Measurements from ENCODE around the gene SPOCK1. TPM values are rescaled to one million over a fixed set of nuclear protein-coding genes. Genes with fewer than 3 reads are reported as not detected.
A peak's percentile ranks its signal among the peaks of the same experiment; 100 is the strongest.

SPOCK1 gene
- total and polyA plus RNA-seq, 4 donors: 0.48 to 4.5 (median 0.69) TPM

- peak; percentile 41 to 60 (median 58) for DNase-seq
- ATAC-seq (ENCODE audit: insufficient read depth, low FRiP score): peak; percentile 27
Measured at GRCh38 chr5:137320056-137321045, 178.8 kb downstream of the SPOCK1 start.

GRCh38 chr5:137318027-137318426, 181.1 kb downstream of the SPOCK1 start:
- 72 to 82% methylated on average over 6 of the region's 6 CpGs for WGBS, 2 donors
- peaks cover 0 to 2% (median 0%) of the 10 kb centered on the region in 4 donors for H3K9me3 ChIP-seq (ENCODE audit: control insufficient read depth in 4 of 4, insufficient read depth in 3 of 4, low read length in 3 of 4)
- no peaks in the 10 kb centered on the region for H3K36me3 ChIP-seq (ENCODE audit: control insufficient read depth in 4 of 4, insufficient read depth in 4 of 4, low read length in 4 of 4)
- ATAC-seq (ENCODE audit: insufficient read depth, low FRiP score) (no peak), DNase-seq (no peak)
- H3K4me3 ChIP-seq: no peak overlapping the region
- no peak overlapping the region for H3K9ac ChIP-seq (ENCODE audit: insufficient read depth in 1 of 2, low read length in 2 of 2)
- no peaks in the 10 kb centered on the region for H3K4me1 ChIP-seq (ENCODE audit: control insufficient read depth in 5 of 5, insufficient read depth in 5 of 5, low read length in 5 of 5)
- no peak for TF ChIP-seq CTCF (IDR thresholded peaks at IDR 0.05; ENCODE audit: control extremely low read depth, extremely low read depth)
- no peak overlapping the region for H3K27ac ChIP-seq (ENCODE audit: low read depth in 1 of 2, low read length in 1 of 2)
- H3K27me3 ChIP-seq (ENCODE audit: control insufficient read depth in 3 of 3, insufficient read depth in 3 of 3, low read length in 2 of 3): peaks cover 0 to 3% (median 0%) of the 10 kb centered on the region in 3 donors

More at GRCh38 chr5:137320056-137321045, 178.8 kb downstream of the SPOCK1 start:
- peak; percentile 61 for TF ChIP-seq CTCF (IDR thresholded peaks at IDR 0.05; ENCODE audit: control extremely low read depth, extremely low read depth)
- no peak overlapping the region for H3K27ac ChIP-seq (ENCODE audit: low read depth in 1 of 2, low read length in 1 of 2)
- H3K36me3 ChIP-seq (ENCODE audit: control insufficient read depth in 4 of 4, insufficient read depth in 4 of 4, low read length in 4 of 4): no peaks in the 10 kb centered on the region
- peaks cover 0 to 2% (median 0%) of the 10 kb centered on the region in 4 donors for H3K9me3 ChIP-seq (ENCODE audit: control insufficient read depth in 4 of 4, insufficient read depth in 3 of 4, low read length in 3 of 4)
- H3K27me3 ChIP-seq (ENCODE audit: control insufficient read depth in 3 of 3, insufficient read depth in 3 of 3, low read length in 2 of 3): peaks cover 0 to 5% (median 0%) of the 10 kb centered on the region in 3 donors
- WGBS, 2 donors: 3 to 4% methylated on average over 3 of the region's 3 CpGs
- H3K9ac ChIP-seq (ENCODE audit: insufficient read depth in 1 of 2, low read length in 2 of 2): no peak overlapping the region
- H3K4me3 ChIP-seq: no peak overlapping the region
- no peaks in the 10 kb centered on the region for H3K4me1 ChIP-seq (ENCODE audit: control insufficient read depth in 5 of 5, insufficient read depth in 5 of 5, low read length in 5 of 5)

- 21 to 45% methylated on average over 1 of the region's 1 CpG for WGBS, 2 donors
- no peaks in the 10 kb centered on the region for H3K36me3 ChIP-seq (ENCODE audit: control insufficient read depth in 4 of 4, insufficient read depth in 4 of 4, low read length in 4 of 4)
- no peak overlapping the region for H3K9ac ChIP-seq (ENCODE audit: insufficient read depth in 1 of 2, low read length in 2 of 2)
- H3K27ac ChIP-seq (ENCODE audit: low read depth in 1 of 2, low read length in 1 of 2): no peak overlapping the region
- peaks cover 0 to 2% (median 0%) of the 10 kb centered on the region in 4 donors for H3K9me3 ChIP-seq (ENCODE audit: control insufficient read depth in 4 of 4, insufficient read depth in 3 of 4, low read length in 3 of 4)
- H3K27me3 ChIP-seq (ENCODE audit: control insufficient read depth in 3 of 3, insufficient read depth in 3 of 3, low read length in 2 of 3): peaks cover 0 to 3% (median 0%) of the 10 kb centered on the region in 3 donors
- no peaks in the 10 kb centered on the region for H3K4me1 ChIP-seq (ENCODE audit: control insufficient read depth in 5 of 5, insufficient read depth in 5 of 5, low read length in 5 of 5)
- TF ChIP-seq CTCF (IDR thresholded peaks at IDR 0.05; ENCODE audit: control extremely low read depth, extremely low read depth): no peak
- ATAC-seq (ENCODE audit: insufficient read depth, low FRiP score) (no peak), DNase-seq (no peak)
- no peak overlapping the region for H3K4me3 ChIP-seq
Measured at GRCh38 chr5:137316346-137316736, 182.8 kb downstream of the SPOCK1 start.
